NT2/D1 (cell line): ENCODE measurements around the gene CD59.

Source experiments
- SUZ12 ChIP-seq: IDR thresholded peaks from 2 replicates; pipeline ENCODE4 v1.6.1; 2011; ENCODE audit not compliant: insufficient read length, insufficient read depth; ENCODE audit errors: extremely low read depth
- YY1 ChIP-seq: IDR thresholded peaks from 2 replicates; pipeline ENCODE4 v1.6.1; 2011; ENCODE audit not compliant: insufficient read length, insufficient read depth

GRCh38 chr11:33687733-33688479 lies 48.3 kb downstream of the CD59 start:
- TF ChIP-seq YY1: no peak
- no peak for TF ChIP-seq SUZ12
